B cell (primary cell): ENCODE data around the gene VWA5B2. TPM values are rescaled to one million over a fixed set of nuclear protein-coding genes. Genes with fewer than 3 reads are reported as not detected.

Experiments
- ATAC-seq: fragments of 200-7000 bp; cut with Tn5 transposase; one replicate; pipeline ENCODE4 v1.10.0; 2021; ENCODE audit warnings: low read depth, mild to moderate bottlenecking, moderate number of reproducible peaks, moderate library complexity
- CTCF ChIA-PET: fragments of 350-600 bp; sonication (Branson Sonifier 250); formaldehyde crosslinking; loops from one replicate; lab custom pipeline; 2021; ENCODE audit warnings: antibody characterized with exemption, inconsistent platforms; lab: Charles Lee
- POLR2A ChIA-PET: fragments of 350-600 bp; sonication (Branson Sonifier 250); formaldehyde crosslinking; loops from one replicate; lab custom pipeline; 2021; ENCODE audit warnings: antibody characterized with exemption; lab: Charles Lee
- DNase-seq: peaks from one replicate; pipeline ENCODE4 v3.0.0; 2013
- H2AFZ ChIP-seq: 2 replicates; pipeline ENCODE4 v1.6.1; 2012; ENCODE audit warnings: mild to moderate bottlenecking, low read depth, low read length; ENCODE audit not compliant: insufficient read depth, poor library complexity, severe bottlenecking
- H3K27ac ChIP-seq, 2 donors: 1 replicate in 1 of 2; 2 replicates in 1 of 2; pipeline ENCODE4 v1.5.1; 2012 to 2013; ENCODE audit warnings: low read length in 2 of 2, mild to moderate bottlenecking in 2 of 2, moderate library complexity in 1 of 2
- H3K27me3 ChIP-seq, 4 experiments: fragments of 200-600 bp in 1 of 4; sonication (generic) in 1 of 4; replicated peaks in 1 of 4; 1 replicate in 2 of 4; 2 replicates in 2 of 4; pipeline versions ENCODE4 v1.6.1 to v1.7.0; 2013 to 2016; ENCODE audit warnings: low read length in 3 of 4, mild to moderate bottlenecking in 2 of 4, mixed read lengths in 1 of 4, moderate library complexity in 1 of 4; ENCODE audit not compliant: insufficient read depth in 4 of 4, control insufficient read depth in 3 of 4; ENCODE audit errors: control extremely low read depth in 1 of 4
- H3K36me3 ChIP-seq, 2 experiments: replicated peaks in 1 of 2; 1 replicate in 1 of 2; 2 replicates in 1 of 2; pipeline versions ENCODE4 v1.6.1 to v1.7.1; 2013; ENCODE audit warnings: low read length in 1 of 2; ENCODE audit not compliant: insufficient read depth in 2 of 2, control insufficient read depth in 1 of 2; ENCODE audit errors: control extremely low read depth in 1 of 2, extremely low read depth in 1 of 2
- H3K4me1 ChIP-seq, 2 donors: fragments of 200-600 bp in 1 of 2; sonication (generic) in 1 of 2; 1 replicate in 1 of 2; 2 replicates in 1 of 2; pipeline versions ENCODE4 v1.5.1 to v1.6.1; 2013 to 2017; ENCODE audit warnings: low read length in 2 of 2; ENCODE audit not compliant: control insufficient read depth in 2 of 2, insufficient read depth in 2 of 2
- H3K4me2 ChIP-seq: replicated peaks from 2 replicates; pipeline ENCODE3; 2012; ENCODE audit warnings: mild to moderate bottlenecking, low read depth, low read length; ENCODE audit not compliant: poor library complexity, severe bottlenecking
- H3K4me3 ChIP-seq, 5 experiments: fragments of 200-600 bp in 1 of 5; sonication (generic) in 1 of 5; 1 replicate in 3 of 5; 2 replicates in 2 of 5; pipeline versions ENCODE4 v1.5.1 to v1.7.0; 2011 to 2016; ENCODE audit warnings: low read length in 4 of 5, mild to moderate bottlenecking in 4 of 5, low read depth in 2 of 5, control low read depth in 1 of 5, moderate library complexity in 1 of 5; ENCODE audit not compliant: insufficient read depth in 1 of 5; ENCODE audit errors: control extremely low read depth in 1 of 5, extremely low read depth in 1 of 5
- H3K79me2 ChIP-seq: fragments of 200-600 bp; sonication (generic); one replicate; pipeline ENCODE4 v1.6.0; 2016; ENCODE audit warnings: low read length; ENCODE audit not compliant: control insufficient read depth, insufficient read depth
- H3K9ac ChIP-seq: fragments of 200-600 bp; sonication (generic); 2 replicates; pipeline ENCODE4 v1.6.1; 2017; ENCODE audit warnings: mild to moderate bottlenecking, low read length, moderate library complexity
- H3K9me3 ChIP-seq, 3 donors: one replicate each; pipeline versions ENCODE4 v1.6.1 to v1.7.1; 2013; ENCODE audit warnings: low read length in 2 of 3; ENCODE audit not compliant: control insufficient read depth in 2 of 3, insufficient read depth in 1 of 3; ENCODE audit errors: control extremely low read depth in 1 of 3
- H4K20me1 ChIP-seq: 2 replicates; pipeline ENCODE4 v1.6.0; 2012; ENCODE audit warnings: mild to moderate bottlenecking, low read length; ENCODE audit not compliant: insufficient read depth, control insufficient read depth, poor library complexity, severe bottlenecking
- H3K27ac Mint-ChIP-seq: one replicate; pipeline ENCODE4 v1.8.0; 2021; ENCODE audit warnings: mixed read lengths
- H3K27me3 Mint-ChIP-seq: one replicate; pipeline ENCODE4 v1.8.0; 2021; ENCODE audit warnings: mixed read lengths
- H3K4me1 Mint-ChIP-seq: one replicate; pipeline ENCODE4 v1.8.0; 2021; ENCODE audit warnings: mixed read lengths
- H3K4me3 Mint-ChIP-seq: one replicate; pipeline ENCODE4 v1.8.0; 2021; ENCODE audit warnings: mixed read lengths
- H3K9me3 Mint-ChIP-seq: one replicate; pipeline ENCODE4 v1.8.0; 2022; ENCODE audit warnings: mixed read lengths; ENCODE audit not compliant: insufficient read depth
- CTCF ChIP-seq: fragments of 200-600 bp; IDR thresholded peaks from one replicate; pipeline ENCODE4 v1.8.0; 2022; ENCODE audit warnings: antibody characterized with exemption, mild to moderate bottlenecking
- EZH2 ChIP-seq: IDR thresholded peaks from 2 replicates; pipeline ENCODE4 v1.6.1; 2012; ENCODE audit warnings: borderline replicate concordance, low read depth, mild to moderate bottlenecking, moderate library complexity, low read length; ENCODE audit not compliant: insufficient read depth, poor library complexity, severe bottlenecking
- WGBS: methylation state at CpG from one replicate; pipeline ENCODE4 v1.1.5; 2013; ENCODE audit warnings: missing lambda C conversion rate; ENCODE audit not compliant: insufficient coverage; 5-methylcytosine and 5-hydroxymethylcytosine counted together
- intact Hi-C: fragments of 100-400 bp; cut with micrococcal nuclease; formaldehyde crosslinking; loops from one replicate; pipeline ENCODE4 v1.10.0; 2022
- polyA plus RNA-seq: library from polyadenylated mRNA; depleted of rRNA; stranded (reverse); fragments of >200 nt; gene quantifications from 2 replicates; pipeline ENCODE4 v1.2.3, GENCODE V29; 2012
- total RNA-seq, 2 donors: library from RNA; stranded (reverse); fragments of 120-200 nt in 1 of 2; gene quantifications; 1 replicate in 1 of 2; 2 replicates in 1 of 2; pipeline versions ENCODE4 v1.2.3 to v1.2.4, GENCODE V29; 2013 to 2022

Gene VWA5B2
- total and polyA plus RNA-seq, 2 donors (not counting 1 experiment from before 2014, with no cell fraction given) = 0.10 to 0.37 TPM

- intact Hi-C loops = no loop called here
- ChIA-PET CTCF (interaction anchor here (0.9 to 1.0 kb wide), 2 partner anchors 276 to 395 kb away, joined by 3 read pairs; no protein-coding TSS in a partner anchor), POLR2A (no interaction called here)
- H3K4me3 Mint-ChIP-seq = no peak overlapping the region
- H3K27me3 ChIP-seq = peaks cover 0 to 15% (median 5%) of the 10 kb centered on the region in 4 experiments
- DNase-seq (no peak), ATAC-seq (no peak)
- H3K27ac ChIP-seq = no peak overlapping the region
- no peak overlapping the region for H3K9ac ChIP-seq
- no peak overlapping the region for H3K4me2 ChIP-seq
- H3K9me3 ChIP-seq = no peaks in the 10 kb centered on the region
- WGBS = 100% methylated on average over 3 of the region's 10 CpGs
- peaks cover 25% of the 10 kb centered on the region for H3K27me3 Mint-ChIP-seq
- H3K9me3 Mint-ChIP-seq = no peaks in the 10 kb centered on the region
- H3K79me2 ChIP-seq = no peaks in the 10 kb centered on the region
- TF ChIP-seq CTCF (no peak), EZH2 (no peak)
- H2AFZ ChIP-seq = no peak overlapping the region
- no peaks in the 10 kb centered on the region for H4K20me1 ChIP-seq
- H3K27ac Mint-ChIP-seq = no peak overlapping the region
- no peaks in the 10 kb centered on the region for H3K4me1 Mint-ChIP-seq
- H3K4me3 ChIP-seq = no peak overlapping the region
- no peaks in the 10 kb centered on the region for H3K4me1 ChIP-seq
- no peaks in the 10 kb centered on the region for H3K36me3 ChIP-seq
Measured at GRCh38 chr3:184290331-184290730, 60.9 kb downstream of the VWA5B2 start.

- CTCF ChIA-PET = interaction anchor here (0.9 kb wide), 1 partner anchor 396 kb away, joined by 3 read pairs; no protein-coding TSS in a partner anchor
- Mint-ChIP-seq H3K27ac (no peak overlapping the region), H3K9me3 (no peaks in the 10 kb centered on the region), H3K27me3 (peaks cover 17% of the 10 kb centered on the region), H3K4me1 (no peaks in the 10 kb centered on the region), H3K4me3 (no peak overlapping the region)
- H3K4me3 ChIP-seq = no peak overlapping the region
- intact Hi-C loops = no loop called here
- DNase-seq (no peak), ATAC-seq (no peak)
- H3K4me2 ChIP-seq = no peak overlapping the region
- H3K79me2 ChIP-seq = no peaks in the 10 kb centered on the region
- no peaks in the 10 kb centered on the region for H4K20me1 ChIP-seq
- H3K9me3 ChIP-seq = no peaks in the 10 kb centered on the region
- WGBS = 91% methylated on average over 22 of the region's 22 CpGs
- TF ChIP-seq CTCF (no peak), EZH2 (no peak)
- no peak overlapping the region for H2AFZ ChIP-seq
- H3K36me3 ChIP-seq = no peaks in the 10 kb centered on the region
- no peak overlapping the region for H3K9ac ChIP-seq
- H3K4me1 ChIP-seq = no peaks in the 10 kb centered on the region
- H3K27ac ChIP-seq = no peak overlapping the region
- POLR2A ChIA-PET = no interaction called here
- peaks cover 0 to 10% (median 5%) of the 10 kb centered on the region in 4 experiments for H3K27me3 ChIP-seq
Measured at GRCh38 chr3:184291044-184291737, 61.8 kb downstream of the VWA5B2 start.
